HepG2 (cell line): Measurements from ENCODE around the gene PCIF1. TPM values are rescaled to one million over a fixed set of nuclear protein-coding genes. Genes with fewer than 3 reads are reported as not detected.
A peak's percentile ranks its signal among the peaks of the same experiment; 100 is the strongest.

Source experiments
- ESRRA ChIP-seq: sonication (generic); formaldehyde crosslinking; IDR thresholded peaks from 2 replicates; pipeline ENCODE4 v1.5.1; 2020; ENCODE audit warnings: mild to moderate bottlenecking, low read depth, missing genetic modification reagents
- MIXL1 ChIP-seq: IDR thresholded peaks from 2 replicates; pipeline ENCODE4 v1.6.1; 2016
- NR2F1 ChIP-seq, 2 experiments: fragments of 450-650 bp in 1 of 2; formaldehyde crosslinking in 1 of 2; IDR thresholded peaks; 2 replicates each; pipeline versions ENCODE4 v1.5.0 to v1.6.1; 2016 to 2020; ENCODE audit warnings: mild to moderate bottlenecking in 1 of 2, missing compliant biosample characterization in 1 of 2, missing genetic modification reagents in 1 of 2, moderate library complexity in 1 of 2
- PRPF4 ChIP-seq: fragments of 200-400 bp; formaldehyde crosslinking; IDR thresholded peaks from 2 replicates; pipeline ENCODE4 v1.6.1; 2016; ENCODE audit warnings: low read length, low read depth; ENCODE audit not compliant: poor library complexity, severe bottlenecking
- RELA ChIP-seq: sonication (generic); formaldehyde crosslinking; IDR thresholded peaks from 2 replicates; pipeline ENCODE4 v1.4.0; 2020; ENCODE audit warnings: missing genetic modification reagents
- REPIN1 ChIP-seq: sonication (generic); formaldehyde crosslinking; IDR thresholded peaks from 2 replicates; pipeline ENCODE4 v1.8.0; 2022; ENCODE audit warnings: missing genetic modification reagents, low read depth, mild to moderate bottlenecking, borderline replicate concordance
- RFXANK ChIP-seq: IDR thresholded peaks from 2 replicates; pipeline ENCODE4 v1.6.1; 2016
- SAFB2 ChIP-seq: sonication (generic); formaldehyde crosslinking; IDR thresholded peaks from 2 replicates; pipeline ENCODE4 v1.5.1; 2020; ENCODE audit warnings: missing genetic modification reagents, low read depth, mild to moderate bottlenecking, borderline replicate concordance
- SMYD3 ChIP-seq: sonication (generic); formaldehyde crosslinking; IDR thresholded peaks from 2 replicates; pipeline ENCODE4 v1.8.1; 2023; ENCODE audit warnings: mild to moderate bottlenecking, missing genetic modification reagents
- SP2 ChIP-seq: sonication (generic); formaldehyde crosslinking; IDR thresholded peaks from 2 replicates; pipeline ENCODE4 v1.5.1; 2020; ENCODE audit warnings: mild to moderate bottlenecking, missing genetic modification reagents
- YEATS2 ChIP-seq: sonication (generic); formaldehyde crosslinking; IDR thresholded peaks from 2 replicates; pipeline ENCODE4 v1.4.0; 2020; ENCODE audit warnings: missing genetic modification reagents, borderline replicate concordance
- ZNF274 ChIP-seq: sonication (generic); formaldehyde crosslinking; IDR thresholded peaks from 2 replicates; pipeline ENCODE4 v1.5.1; 2020; ENCODE audit warnings: mild to moderate bottlenecking, missing genetic modification reagents
- ZNF296 ChIP-seq: sonication (generic); formaldehyde crosslinking; conservative IDR thresholded peaks from 2 replicates; pipeline ENCODE4 v1.5.0; 2020; ENCODE audit warnings: mild to moderate bottlenecking, missing genetic modification reagents
- ZNF746 ChIP-seq: sonication (generic); formaldehyde crosslinking; IDR thresholded peaks from 2 replicates; pipeline ENCODE4 v1.8.0; 2022; ENCODE audit warnings: mild to moderate bottlenecking, missing genetic modification reagents
- ZNF747 ChIP-seq: sonication (generic); formaldehyde crosslinking; IDR thresholded peaks from 2 replicates; pipeline ENCODE4 v1.8.1; 2023; ENCODE audit warnings: missing genetic modification reagents, mild to moderate bottlenecking, borderline replicate concordance
- polyA plus RNA-seq, 8 experiments: library from polyadenylated mRNA; depleted of rRNA in 3 of 8; stranded (reverse) in 7 of 8; unstranded in 1 of 8; fragments of >200 nt; fragmentation: Illumina TruSeq in 4 of 8; extraction: Trizol in 4 of 8; gene quantifications; 2 replicates each; pipeline versions ENCODE4 v1.2.1 to v1.2.3, GENCODE V29; 2011 to 2016; ENCODE audit warnings: low read depth in 4 of 8, missing spikeins in 1 of 8, mixed read lengths in 1 of 8; ENCODE audit not compliant: insufficient read depth in 1 of 8
- total RNA-seq, 5 experiments: library from RNA; depleted of rRNA; stranded (reverse); fragments of >200 nt; fragmentation: Illumina TruSeq; extraction: Trizol; gene quantifications; 2 replicates each; pipeline ENCODE4 v1.2.3, GENCODE V29; 2016; ENCODE audit warnings: low read depth in 1 of 5
- TF ChIP-seq, protein P1 (sequence below): sonication (generic); formaldehyde crosslinking; IDR thresholded peaks from 2 replicates; pipeline ENCODE4 v1.4.0; 2020; ENCODE audit warnings: missing genetic modification reagents, borderline replicate concordance
- TF ChIP-seq, protein P2 (sequence below): IDR thresholded peaks from 2 replicates; pipeline ENCODE4 v1.6.1; 2016; ENCODE audit warnings: low read depth
- TF ChIP-seq, protein P3 (sequence below): fragments of 450-650 bp; IDR thresholded peaks from 2 replicates; pipeline ENCODE4 v1.6.1; 2017
- TF ChIP-seq, protein P4 (sequence below): sonication (generic); formaldehyde crosslinking; IDR thresholded peaks from 2 replicates; pipeline ENCODE4 v1.4.0; 2020; ENCODE audit warnings: mild to moderate bottlenecking, missing genetic modification reagents
- TF ChIP-seq, protein P5 (sequence below): sonication (generic); formaldehyde crosslinking; IDR thresholded peaks from 2 replicates; pipeline ENCODE4 v1.5.0; 2020; ENCODE audit warnings: missing genetic modification reagents

Gene PCIF1
- total and polyA plus RNA-seq, 2 of the 13 experiments (the other 11 are each of a cell fraction or from before 2014, with no cell fraction given), result 20.9 to 24.4 TPM

DNA sequence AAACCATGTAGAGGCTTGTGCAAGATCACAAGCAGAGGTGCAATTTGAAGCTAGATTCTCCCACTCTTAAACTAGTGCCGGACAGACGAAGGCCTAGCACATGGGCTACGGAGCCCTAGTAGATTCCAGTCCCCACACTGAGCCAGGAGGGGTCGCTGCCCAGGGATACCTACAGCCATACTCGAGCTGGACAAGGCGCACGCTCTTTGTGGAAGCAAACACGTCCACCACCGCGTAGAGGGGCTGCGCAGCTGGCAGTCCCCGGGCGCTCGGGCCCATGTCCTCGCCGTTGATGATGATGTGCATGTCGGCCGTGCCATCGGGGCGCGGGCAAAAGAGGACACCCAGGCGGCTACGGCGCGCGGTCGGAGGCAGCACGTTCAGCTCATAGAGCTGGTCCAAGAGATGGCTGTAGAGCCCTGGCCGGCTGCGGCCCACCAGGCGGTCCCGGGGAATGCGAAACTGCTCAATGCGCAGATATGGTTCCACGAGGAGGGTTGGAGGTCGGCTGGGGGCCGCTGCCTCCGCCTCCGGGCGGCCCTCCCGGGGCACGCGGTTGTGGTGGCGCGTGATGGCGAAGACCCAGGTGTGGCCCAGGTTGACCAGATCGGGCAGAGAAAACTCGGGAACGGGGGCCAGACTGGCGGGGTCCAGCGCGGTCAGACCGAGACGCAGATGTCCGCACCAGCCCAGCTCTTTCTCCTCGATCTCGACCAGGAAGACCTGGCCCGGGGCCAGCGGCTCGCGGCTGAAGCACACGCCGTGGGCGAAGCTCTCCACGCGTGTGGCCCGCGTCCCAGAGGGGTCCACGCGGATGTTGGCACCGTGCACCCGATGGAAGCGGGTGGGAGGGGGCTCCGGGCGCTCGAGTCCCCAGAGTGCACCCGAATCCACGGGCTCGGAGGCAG lies 44.2 kb upstream of the PCIF1 start (continued):
- no peak for TF ChIP-seq SAFB2
- peak; percentile 33; the same call in 1 of the 2 replicates for TF ChIP-seq ESRRA (CRISPR knock-in tag)
- TF ChIP-seq, protein P1, sequence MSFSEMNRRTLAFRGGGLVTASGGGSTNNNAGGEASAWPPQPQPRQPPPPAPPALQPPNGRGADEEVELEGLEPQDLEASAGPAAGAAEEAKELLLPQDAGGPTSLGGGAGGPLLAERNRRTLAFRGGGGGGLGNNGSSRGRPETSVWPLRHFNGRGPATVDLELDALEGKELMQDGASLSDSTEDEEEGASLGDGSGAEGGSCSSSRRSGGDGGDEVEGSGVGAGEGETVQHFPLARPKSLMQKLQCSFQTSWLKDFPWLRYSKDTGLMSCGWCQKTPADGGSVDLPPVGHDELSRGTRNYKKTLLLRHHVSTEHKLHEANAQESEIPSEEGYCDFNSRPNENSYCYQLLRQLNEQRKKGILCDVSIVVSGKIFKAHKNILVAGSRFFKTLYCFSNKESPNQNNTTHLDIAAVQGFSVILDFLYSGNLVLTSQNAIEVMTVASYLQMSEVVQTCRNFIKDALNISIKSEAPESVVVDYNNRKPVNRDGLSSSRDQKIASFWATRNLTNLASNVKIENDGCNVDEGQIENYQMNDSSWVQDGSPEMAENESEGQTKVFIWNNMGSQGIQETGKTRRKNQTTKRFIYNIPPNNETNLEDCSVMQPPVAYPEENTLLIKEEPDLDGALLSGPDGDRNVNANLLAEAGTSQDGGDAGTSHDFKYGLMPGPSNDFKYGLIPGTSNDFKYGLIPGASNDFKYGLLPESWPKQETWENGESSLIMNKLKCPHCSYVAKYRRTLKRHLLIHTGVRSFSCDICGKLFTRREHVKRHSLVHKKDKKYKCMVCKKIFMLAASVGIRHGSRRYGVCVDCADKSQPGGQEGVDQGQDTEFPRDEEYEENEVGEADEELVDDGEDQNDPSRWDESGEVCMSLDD (CRISPR knock-in tag), result no peak; the same call in 1 of the 2 replicates
- TF ChIP-seq SMYD3 (CRISPR knock-in tag), result no peak; the same call in 1 of the 2 replicates
- no peak for TF ChIP-seq NR2F1 (CRISPR knock-in tag; IDR thresholded peaks at IDR 0.05)
- peak; percentile 88; the same call in 1 of the 2 replicates for TF ChIP-seq RFXANK (CRISPR knock-in tag)
- TF ChIP-seq ZNF296 (CRISPR knock-in tag), result no peak
- no peak for TF ChIP-seq PRPF4
- TF ChIP-seq, protein P2, sequence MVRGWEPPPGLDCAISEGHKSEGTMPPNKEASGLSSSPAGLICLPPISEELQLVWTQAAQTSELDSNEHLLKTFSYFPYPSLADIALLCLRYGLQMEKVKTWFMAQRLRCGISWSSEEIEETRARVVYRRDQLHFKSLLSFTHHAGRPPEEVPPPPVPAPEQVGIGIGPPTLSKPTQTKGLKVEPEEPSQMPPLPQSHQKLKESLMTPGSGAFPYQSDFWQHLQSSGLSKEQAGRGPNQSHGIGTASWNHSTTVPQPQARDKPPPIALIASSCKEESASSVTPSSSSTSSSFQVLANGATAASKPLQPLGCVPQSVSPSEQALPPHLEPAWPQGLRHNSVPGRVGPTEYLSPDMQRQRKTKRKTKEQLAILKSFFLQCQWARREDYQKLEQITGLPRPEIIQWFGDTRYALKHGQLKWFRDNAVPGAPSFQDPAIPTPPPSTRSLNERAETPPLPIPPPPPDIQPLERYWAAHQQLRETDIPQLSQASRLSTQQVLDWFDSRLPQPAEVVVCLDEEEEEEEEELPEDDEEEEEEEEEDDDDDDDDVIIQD (CRISPR knock-in tag), result peak; percentile 85
- peak; percentile 92; the same call in 1 of the 2 replicates for TF ChIP-seq REPIN1 (CRISPR knock-in tag)
- TF ChIP-seq MIXL1, result peak; percentile 51; the same call in 1 of the 2 replicates
- TF ChIP-seq, protein P3, sequence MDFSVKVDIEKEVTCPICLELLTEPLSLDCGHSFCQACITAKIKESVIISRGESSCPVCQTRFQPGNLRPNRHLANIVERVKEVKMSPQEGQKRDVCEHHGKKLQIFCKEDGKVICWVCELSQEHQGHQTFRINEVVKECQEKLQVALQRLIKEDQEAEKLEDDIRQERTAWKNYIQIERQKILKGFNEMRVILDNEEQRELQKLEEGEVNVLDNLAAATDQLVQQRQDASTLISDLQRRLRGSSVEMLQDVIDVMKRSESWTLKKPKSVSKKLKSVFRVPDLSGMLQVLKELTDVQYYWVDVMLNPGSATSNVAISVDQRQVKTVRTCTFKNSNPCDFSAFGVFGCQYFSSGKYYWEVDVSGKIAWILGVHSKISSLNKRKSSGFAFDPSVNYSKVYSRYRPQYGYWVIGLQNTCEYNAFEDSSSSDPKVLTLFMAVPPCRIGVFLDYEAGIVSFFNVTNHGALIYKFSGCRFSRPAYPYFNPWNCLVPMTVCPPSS, result no peak
- TF ChIP-seq RELA (CRISPR knock-in tag), result no peak; the same call in 1 of the 2 replicates
- no peak; the same call in 1 of the 2 replicates for TF ChIP-seq ZNF747 (CRISPR knock-in tag)
- 0 out of 2 replicates have a peak, but pooled peaks have one; percentile 37 for TF ChIP-seq ZNF746 (CRISPR knock-in tag)
- peak; percentile 92 for TF ChIP-seq YEATS2
- TF ChIP-seq, protein P4, sequence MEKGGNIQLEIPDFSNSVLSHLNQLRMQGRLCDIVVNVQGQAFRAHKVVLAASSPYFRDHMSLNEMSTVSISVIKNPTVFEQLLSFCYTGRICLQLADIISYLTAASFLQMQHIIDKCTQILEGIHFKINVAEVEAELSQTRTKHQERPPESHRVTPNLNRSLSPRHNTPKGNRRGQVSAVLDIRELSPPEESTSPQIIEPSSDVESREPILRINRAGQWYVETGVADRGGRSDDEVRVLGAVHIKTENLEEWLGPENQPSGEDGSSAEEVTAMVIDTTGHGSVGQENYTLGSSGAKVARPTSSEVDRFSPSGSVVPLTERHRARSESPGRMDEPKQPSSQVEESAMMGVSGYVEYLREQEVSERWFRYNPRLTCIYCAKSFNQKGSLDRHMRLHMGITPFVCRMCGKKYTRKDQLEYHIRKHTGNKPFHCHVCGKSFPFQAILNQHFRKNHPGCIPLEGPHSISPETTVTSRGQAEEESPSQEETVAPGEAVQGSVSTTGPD, result peak; percentile 67; the same call in 1 of the 2 replicates
- TF ChIP-seq, protein P5, sequence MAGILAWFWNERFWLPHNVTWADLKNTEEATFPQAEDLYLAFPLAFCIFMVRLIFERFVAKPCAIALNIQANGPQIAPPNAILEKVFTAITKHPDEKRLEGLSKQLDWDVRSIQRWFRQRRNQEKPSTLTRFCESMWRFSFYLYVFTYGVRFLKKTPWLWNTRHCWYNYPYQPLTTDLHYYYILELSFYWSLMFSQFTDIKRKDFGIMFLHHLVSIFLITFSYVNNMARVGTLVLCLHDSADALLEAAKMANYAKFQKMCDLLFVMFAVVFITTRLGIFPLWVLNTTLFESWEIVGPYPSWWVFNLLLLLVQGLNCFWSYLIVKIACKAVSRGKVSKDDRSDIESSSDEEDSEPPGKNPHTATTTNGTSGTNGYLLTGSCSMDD (CRISPR knock-in tag), result no peak
- TF ChIP-seq SP2 (CRISPR knock-in tag), result peak; percentile 34; the same call in 1 of the 2 replicates
- peak; percentile 76; the same call in 1 of the 2 replicates for TF ChIP-seq ZNF274 (CRISPR knock-in tag)
